Measurements from ENCODE around the gene COPG1. TPM values are rescaled to one million over a fixed set of nuclear protein-coding genes. Genes with fewer than 3 reads are reported as not detected.

Gene COPG1
- total and polyA plus RNA-seq, 2 of the 13 experiments (the other 11 are each of a cell fraction or from before 2014, with no cell fraction given) = 98.6 to 166 TPM

DNA sequence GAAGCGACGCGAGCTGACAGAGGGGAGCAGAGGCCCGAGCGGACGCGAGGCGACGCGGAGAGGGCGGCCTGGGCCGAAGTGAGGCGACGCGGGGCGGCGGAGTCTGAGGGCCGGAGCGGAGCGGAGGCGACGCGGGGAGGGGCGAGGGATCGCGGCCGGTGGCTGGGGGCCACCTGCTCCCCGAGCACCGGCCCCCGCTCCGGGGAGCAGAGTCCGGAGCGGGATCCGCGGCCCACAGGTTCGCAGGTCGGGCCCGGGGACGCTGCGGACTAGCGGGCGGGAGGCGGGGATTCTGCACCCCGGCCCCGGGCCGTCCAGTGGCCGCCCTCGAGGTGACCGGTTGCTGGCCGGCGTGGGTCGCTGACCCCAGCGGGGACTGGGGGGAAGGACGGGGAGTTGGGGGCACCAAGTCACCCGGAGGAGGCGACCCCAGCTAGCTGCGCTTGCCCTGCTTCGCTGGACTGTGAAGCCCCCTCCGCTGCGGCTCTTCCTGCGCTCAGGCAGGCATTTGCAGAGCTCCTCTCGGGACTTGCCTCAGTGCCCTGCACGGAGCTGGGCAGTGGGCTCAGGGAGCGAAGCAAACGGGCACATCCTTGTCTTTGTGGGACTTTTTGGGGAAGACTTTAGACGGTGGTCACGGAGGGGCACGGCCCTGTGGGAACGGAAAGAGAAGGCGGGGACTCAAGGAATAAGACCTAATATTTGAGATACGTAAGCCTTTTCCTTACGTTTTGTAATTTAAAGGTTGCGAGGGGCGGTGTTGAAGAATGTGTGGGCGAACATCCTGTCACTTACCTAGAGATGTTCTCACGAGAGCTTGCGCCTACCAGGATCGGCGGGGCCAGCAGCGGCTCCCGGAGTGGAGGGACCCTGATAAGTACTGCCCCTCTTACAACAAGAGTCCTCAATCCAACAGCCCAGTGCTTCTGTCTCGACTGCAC, 29.8 kb downstream of the COPG1 start (continued):
- TF ChIP-seq, protein P1, sequence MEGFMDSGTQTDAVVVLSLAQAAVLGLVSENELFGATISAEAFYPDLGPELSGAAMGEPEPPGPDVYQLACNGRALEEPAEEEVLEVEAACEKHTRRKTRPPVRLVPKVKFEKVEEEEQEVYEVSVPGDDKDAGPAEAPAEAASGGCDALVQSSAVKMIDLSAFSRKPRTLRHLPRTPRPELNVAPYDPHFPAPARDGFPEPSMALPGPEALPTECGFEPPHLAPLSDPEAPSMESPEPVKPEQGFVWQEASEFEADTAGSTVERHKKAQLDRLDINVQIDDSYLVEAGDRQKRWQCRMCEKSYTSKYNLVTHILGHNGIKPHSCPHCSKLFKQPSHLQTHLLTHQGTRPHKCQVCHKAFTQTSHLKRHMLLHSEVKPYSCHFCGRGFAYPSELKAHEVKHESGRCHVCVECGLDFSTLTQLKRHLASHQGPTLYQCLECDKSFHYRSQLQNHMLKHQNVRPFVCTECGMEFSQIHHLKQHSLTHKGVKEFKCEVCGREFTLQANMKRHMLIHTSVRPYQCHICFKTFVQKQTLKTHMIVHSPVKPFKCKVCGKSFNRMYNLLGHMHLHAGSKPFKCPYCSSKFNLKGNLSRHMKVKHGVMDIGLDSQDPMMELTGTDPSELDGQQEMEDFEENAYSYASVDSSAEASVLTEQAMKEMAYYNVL (CRISPR knock-in tag; IDR thresholded peaks at IDR 0.05; ENCODE audit: borderline replicate concordance) = no peak; the same call in 1 of the 2 replicates
- TF ChIP-seq ZNF263 (CRISPR knock-in tag; IDR thresholded peaks at IDR 0.05) = 0 out of 2 replicates have a peak, but pooled peaks have one; percentile 14
- TF ChIP-seq ZNF138 (CRISPR knock-in tag; IDR thresholded peaks at IDR 0.05; ENCODE audit: low read depth) = no peak
- no peak for TF ChIP-seq HOXA9 (CRISPR knock-in tag; IDR thresholded peaks at IDR 0.05; ENCODE audit: borderline replicate concordance)
- TF ChIP-seq ZBTB7B (CRISPR knock-in tag; IDR thresholded peaks at IDR 0.05) = no peak; the same call in 1 of the 2 replicates
- no peak for TF ChIP-seq PAF1 (CRISPR knock-in tag; IDR thresholded peaks at IDR 0.05)
- 0 out of 2 replicates have a peak, but pooled peaks have one; percentile 20 for TF ChIP-seq ZFAT (CRISPR knock-in tag; conservative IDR thresholded peaks at IDR 0.05)
- TF ChIP-seq SRSF4 (IDR thresholded peaks at IDR 0.05; ENCODE audit: low read depth, low read length, poor library complexity, severe bottlenecking) = no peak
- TF ChIP-seq KLF15 (CRISPR knock-in tag; IDR thresholded peaks at IDR 0.05; ENCODE audit: borderline replicate concordance) = no peak
- peak; percentile 33; the same call in 1 of the 2 replicates for TF ChIP-seq MXD4 (CRISPR knock-in tag; IDR thresholded peaks at IDR 0.05)
- TF ChIP-seq, protein P2, sequence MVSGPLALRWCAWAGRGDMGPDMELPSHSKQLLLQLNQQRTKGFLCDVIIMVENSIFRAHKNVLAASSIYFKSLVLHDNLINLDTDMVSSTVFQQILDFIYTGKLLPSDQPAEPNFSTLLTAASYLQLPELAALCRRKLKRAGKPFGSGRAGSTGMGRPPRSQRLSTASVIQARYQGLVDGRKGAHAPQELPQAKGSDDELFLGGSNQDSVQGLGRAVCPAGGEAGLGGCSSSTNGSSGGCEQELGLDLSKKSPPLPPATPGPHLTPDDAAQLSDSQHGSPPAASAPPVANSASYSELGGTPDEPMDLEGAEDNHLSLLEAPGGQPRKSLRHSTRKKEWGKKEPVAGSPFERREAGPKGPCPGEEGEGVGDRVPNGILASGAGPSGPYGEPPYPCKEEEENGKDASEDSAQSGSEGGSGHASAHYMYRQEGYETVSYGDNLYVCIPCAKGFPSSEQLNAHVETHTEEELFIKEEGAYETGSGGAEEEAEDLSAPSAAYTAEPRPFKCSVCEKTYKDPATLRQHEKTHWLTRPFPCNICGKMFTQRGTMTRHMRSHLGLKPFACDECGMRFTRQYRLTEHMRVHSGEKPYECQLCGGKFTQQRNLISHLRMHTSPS (CRISPR knock-in tag; IDR thresholded peaks at IDR 0.05; ENCODE audit: low read depth) = no peak
- peak; percentile 67; the same call in 1 of the 2 replicates for TF ChIP-seq IRF9 (CRISPR knock-in tag; IDR thresholded peaks at IDR 0.05; ENCODE audit: borderline replicate concordance)
- TF ChIP-seq PBX2 (CRISPR knock-in tag; IDR thresholded peaks at IDR 0.05) = peak; percentile 46; the same call in 1 of the 2 replicates
- peak; percentile 58 for TF ChIP-seq KMT2A (CRISPR knock-in tag; IDR thresholded peaks at IDR 0.05)
- TF ChIP-seq CSRNP2 (CRISPR knock-in tag; conservative IDR thresholded peaks at IDR 0.05; ENCODE audit: low read depth) = no peak
- peak; percentile 66 for TF ChIP-seq CHD2 (IDR thresholded peaks at IDR 0.05; ENCODE audit: low read depth, low read length)
- TF ChIP-seq PREB (CRISPR knock-in tag; IDR thresholded peaks at IDR 0.05) = no peak
- no peak; the same call in 1 of the 2 replicates for TF ChIP-seq KMT2B (CRISPR knock-in tag; IDR thresholded peaks at IDR 0.05)
